GM20000 (cell line): Measurements from ENCODE around the gene FAR1.

ENCODE experiments used
- DNase-seq: peaks from one replicate; pipeline ENCODE4 v3.0.0; 2012; ENCODE audit warnings: low spot score
- TF ChIP-seq, protein P1 (sequence below): IDR thresholded peaks from 2 replicates; pipeline ENCODE4 v1.5.1; 2012; ENCODE audit warnings: mild to moderate bottlenecking, control low read depth; ENCODE audit errors: extremely low read depth, missing control alignments

FAR1 gene

DNA sequence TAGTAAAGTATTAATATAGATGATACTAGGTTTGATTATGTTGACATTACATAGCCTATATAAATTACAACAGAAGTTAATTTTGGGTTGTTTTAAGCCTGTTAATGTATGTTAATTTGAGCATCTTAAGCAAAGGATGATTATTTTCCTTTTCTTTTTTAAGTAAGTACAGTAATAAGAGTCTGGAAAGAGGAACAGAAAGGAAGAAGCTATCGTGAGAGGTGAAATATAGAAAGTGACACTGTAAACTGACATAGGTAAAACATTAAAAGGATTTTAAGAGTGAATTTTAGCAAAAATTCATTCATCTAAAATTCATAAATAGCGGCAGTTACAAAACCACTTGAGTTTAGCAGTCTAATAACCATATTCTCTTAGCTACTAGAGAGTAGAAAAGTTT, 45.5 kb downstream of the FAR1 start:
- DNase-seq = no peak
- TF ChIP-seq, protein P1, sequence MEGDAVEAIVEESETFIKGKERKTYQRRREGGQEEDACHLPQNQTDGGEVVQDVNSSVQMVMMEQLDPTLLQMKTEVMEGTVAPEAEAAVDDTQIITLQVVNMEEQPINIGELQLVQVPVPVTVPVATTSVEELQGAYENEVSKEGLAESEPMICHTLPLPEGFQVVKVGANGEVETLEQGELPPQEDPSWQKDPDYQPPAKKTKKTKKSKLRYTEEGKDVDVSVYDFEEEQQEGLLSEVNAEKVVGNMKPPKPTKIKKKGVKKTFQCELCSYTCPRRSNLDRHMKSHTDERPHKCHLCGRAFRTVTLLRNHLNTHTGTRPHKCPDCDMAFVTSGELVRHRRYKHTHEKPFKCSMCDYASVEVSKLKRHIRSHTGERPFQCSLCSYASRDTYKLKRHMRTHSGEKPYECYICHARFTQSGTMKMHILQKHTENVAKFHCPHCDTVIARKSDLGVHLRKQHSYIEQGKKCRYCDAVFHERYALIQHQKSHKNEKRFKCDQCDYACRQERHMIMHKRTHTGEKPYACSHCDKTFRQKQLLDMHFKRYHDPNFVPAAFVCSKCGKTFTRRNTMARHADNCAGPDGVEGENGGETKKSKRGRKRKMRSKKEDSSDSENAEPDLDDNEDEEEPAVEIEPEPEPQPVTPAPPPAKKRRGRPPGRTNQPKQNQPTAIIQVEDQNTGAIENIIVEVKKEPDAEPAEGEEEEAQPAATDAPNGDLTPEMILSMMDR = no peak

DNA sequence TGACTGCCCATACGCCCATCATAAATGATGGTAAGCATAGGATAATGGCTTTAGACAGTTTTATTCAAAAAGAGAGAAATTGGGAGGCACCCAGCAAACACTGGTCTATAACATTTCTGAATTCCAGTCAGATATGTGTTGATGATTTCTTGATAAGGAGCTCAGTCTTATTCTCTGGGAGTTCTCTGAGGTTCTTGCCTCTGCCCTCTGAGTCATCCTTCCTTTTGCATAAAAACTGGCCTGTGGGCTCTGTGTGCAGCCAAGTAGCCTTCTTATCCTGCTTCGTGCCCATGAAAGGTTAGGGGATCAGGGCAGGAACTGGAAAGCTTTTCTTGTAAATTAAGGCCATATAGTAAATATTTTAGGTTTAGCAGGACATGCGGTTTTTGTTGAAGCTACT, 48.9 kb downstream of the FAR1 start:
- TF ChIP-seq, protein P1 = no peak
- no peak for DNase-seq

DNA sequence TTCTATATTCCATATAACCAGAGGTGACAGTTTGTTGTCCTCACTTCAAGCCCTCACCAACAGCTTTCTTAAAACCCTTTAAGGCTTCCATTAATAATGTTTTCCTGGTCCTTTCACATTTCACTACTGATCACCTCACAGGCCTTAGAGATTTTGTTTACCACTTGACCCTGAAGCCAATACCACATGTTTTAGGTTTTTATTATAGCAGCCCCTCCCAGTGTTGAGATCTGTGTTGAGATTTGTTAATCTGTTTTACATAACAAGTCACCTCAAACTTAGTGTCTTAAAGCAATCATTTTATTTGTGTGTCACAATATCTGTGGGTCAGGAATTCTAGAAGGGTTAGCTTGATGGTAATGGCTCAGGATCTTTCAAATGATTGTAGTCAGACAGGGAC, 49.9 kb downstream of the FAR1 start:
- no peak for DNase-seq
- TF ChIP-seq, protein P1 = no peak

DNA sequence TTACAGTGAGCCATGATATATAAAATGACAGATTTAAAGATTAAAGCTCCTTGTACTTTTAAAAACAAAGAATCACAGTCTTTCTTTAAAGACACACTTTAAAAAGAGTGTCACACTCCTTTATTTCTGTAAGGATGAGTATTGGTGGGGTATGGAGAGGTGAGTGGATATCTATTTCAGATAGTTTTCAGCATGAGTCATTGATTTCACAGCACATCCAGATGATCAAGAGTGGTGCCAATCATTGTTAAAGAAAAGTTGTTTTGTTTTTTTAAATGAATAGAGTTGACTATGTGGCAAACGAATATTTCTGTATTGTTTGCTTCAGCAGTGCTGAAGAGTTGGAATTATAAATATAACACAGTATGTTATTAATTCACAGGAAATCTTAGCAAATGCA, 52.5 kb downstream of the FAR1 start:
- TF ChIP-seq, protein P1 = no peak
- no peak for DNase-seq

DNA sequence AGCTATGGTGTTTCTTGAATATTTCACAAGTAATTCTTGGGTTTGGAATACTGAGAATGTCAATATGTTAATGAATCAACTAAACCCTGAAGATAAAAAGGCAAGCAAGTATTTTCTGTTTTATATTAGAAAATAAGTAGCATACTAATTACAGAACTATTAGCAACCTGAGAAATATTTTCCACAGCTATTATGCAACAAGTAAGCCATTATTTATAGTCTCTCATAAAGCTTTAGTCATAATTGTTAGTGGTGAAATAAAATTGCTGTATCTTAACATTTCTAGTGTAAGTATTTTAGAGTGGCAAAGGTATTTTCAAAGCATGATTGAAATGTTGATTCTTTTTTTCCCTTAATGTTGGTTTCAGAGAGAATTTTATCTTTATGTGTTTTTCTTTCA, 53.3 kb downstream of the FAR1 start:
- TF ChIP-seq, protein P1 = no peak
- no peak for DNase-seq

DNA sequence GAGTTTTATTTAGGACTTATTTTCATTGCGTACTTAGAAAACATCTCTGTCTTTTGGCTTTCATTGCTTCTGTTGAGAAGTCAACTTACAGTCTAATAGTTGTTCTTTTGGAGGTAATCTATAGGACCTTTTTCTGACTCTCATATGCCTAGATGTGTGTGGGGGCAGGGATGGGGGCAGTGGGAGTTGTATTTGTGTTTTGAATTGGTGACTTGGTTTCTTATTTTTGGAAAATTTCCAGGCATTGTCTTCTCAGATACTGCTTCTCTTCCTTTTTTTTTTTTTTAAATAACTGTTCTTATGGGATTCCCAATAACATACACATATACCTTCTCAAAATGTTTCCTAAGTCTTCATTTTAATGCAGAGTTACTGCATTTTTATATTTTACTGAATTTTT, 58.0 kb downstream of the FAR1 start:
- TF ChIP-seq, protein P1 = no peak
- no peak for DNase-seq

DNA sequence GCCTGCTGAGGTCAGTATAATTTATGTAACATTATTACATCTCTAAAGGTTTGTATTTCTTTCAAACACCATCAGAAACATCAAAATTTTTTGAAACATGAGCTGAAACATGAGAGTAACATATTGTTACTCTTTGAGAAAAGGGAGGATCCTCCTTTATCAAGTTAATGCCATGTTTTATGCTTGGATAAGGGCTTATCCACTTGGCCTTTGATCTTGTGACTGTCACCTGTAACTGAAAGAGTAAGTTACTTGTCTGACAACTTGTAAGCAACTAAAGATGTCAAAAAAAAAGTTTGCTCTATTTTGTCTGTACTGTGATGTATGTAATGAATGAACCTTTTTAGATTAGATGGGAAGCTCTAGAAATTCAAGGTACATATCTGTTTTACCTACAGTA, 59.6 kb downstream of the FAR1 start:
- DNase-seq = no peak
- TF ChIP-seq, protein P1 = no peak
